PFSK-1 (cell line): ENCODE results near the gene CDT1.

Experiments used
- POLR2AphosphoS5 ChIP-seq: IDR thresholded peaks from 2 replicates; pipeline ENCODE4 v1.6.1; 2012; ENCODE audit warnings: low read depth, mild to moderate bottlenecking, control low read depth, low read length, moderate library complexity
- TAF1 ChIP-seq: IDR thresholded peaks from 2 replicates; pipeline ENCODE4 v1.6.1; 2012; ENCODE audit warnings: low read length, control low read depth, borderline replicate concordance; ENCODE audit not compliant: insufficient read depth
- TF ChIP-seq, protein P1 (sequence below), 2 experiments: IDR thresholded peaks; 2 replicates each; pipeline versions ENCODE4 v1.6.1 to v1.8.0; 2011 to 2012; ENCODE audit warnings: low read depth in 2 of 2, low read length in 2 of 2, control low read depth in 1 of 2, inconsistent platforms in 1 of 2, mild to moderate bottlenecking in 1 of 2, moderate library complexity in 1 of 2; ENCODE audit not compliant: insufficient read depth in 1 of 2

DNA sequence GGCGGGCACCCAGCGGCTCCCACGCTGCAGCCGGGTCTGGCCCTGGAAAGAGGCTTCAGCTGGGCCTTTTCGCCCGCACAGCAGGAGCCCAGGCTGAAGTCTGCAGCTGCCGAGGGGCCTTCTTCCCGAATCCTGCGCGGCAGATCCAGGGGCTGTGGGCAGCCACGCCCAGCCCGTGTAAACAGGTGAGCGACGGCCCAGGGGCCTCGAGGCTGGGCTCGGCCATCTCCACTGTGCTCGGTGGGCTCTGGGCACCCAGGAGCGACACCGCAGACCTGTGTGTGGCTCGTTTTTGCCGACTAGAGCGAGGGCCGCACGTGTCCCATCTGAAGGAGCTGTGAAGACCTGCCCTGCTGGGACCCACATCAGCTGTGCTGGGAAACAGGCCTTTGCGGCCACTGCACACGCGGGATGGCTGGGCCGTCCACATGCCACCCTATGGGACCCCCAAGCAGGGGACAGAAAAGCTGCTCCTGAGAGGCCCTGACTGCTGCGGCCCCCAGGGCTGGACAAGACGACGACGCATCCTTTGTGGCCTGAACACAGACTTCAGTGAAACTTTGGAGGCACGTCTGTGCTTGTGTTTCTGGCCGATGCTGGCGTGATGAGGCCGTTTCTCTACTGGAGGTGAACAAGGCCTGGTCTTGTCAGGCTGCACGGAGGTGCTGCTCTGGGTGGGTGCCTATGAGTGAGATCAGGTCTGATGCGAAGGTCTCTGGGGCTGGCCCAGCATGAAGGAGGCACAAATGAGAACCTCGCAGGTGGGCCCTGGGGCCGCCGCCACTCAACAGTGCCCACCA is 13.3 kb downstream of the CDT1 start:
- TF ChIP-seq POLR2AphosphoS5 = no peak
- TF ChIP-seq, protein P1, sequence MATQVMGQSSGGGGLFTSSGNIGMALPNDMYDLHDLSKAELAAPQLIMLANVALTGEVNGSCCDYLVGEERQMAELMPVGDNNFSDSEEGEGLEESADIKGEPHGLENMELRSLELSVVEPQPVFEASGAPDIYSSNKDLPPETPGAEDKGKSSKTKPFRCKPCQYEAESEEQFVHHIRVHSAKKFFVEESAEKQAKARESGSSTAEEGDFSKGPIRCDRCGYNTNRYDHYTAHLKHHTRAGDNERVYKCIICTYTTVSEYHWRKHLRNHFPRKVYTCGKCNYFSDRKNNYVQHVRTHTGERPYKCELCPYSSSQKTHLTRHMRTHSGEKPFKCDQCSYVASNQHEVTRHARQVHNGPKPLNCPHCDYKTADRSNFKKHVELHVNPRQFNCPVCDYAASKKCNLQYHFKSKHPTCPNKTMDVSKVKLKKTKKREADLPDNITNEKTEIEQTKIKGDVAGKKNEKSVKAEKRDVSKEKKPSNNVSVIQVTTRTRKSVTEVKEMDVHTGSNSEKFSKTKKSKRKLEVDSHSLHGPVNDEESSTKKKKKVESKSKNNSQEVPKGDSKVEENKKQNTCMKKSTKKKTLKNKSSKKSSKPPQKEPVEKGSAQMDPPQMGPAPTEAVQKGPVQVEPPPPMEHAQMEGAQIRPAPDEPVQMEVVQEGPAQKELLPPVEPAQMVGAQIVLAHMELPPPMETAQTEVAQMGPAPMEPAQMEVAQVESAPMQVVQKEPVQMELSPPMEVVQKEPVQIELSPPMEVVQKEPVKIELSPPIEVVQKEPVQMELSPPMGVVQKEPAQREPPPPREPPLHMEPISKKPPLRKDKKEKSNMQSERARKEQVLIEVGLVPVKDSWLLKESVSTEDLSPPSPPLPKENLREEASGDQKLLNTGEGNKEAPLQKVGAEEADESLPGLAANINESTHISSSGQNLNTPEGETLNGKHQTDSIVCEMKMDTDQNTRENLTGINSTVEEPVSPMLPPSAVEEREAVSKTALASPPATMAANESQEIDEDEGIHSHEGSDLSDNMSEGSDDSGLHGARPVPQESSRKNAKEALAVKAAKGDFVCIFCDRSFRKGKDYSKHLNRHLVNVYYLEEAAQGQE (IDR thresholded peaks at IDR 0.05; ENCODE audit: insufficient read depth in 1 of 2, low read depth in 2 of 2, low read length in 2 of 2) = no peak
- TF ChIP-seq TAF1 = no peak
